MCF 10A (cell line): ENCODE results near the gene ASCC3. TPM values are rescaled to one million over a fixed set of nuclear protein-coding genes. Genes with fewer than 3 reads are reported as not detected.
A peak's percentile ranks its signal among the peaks of the same experiment; 100 is the strongest.

Experiments
- BruUV-seq: library from RNA; stranded (reverse); fragments of 400-500 nt; replicated peaks from 2 replicates; lab custom pipeline; 2021; lab: Mats Ljungman, UMichigan
- CTCF ChIA-PET: fragments of 300-600 bp; sonication (Branson Sonifier 250); formaldehyde crosslinking; extraction: SDS; loops from one replicate; lab custom pipeline; 2021; ENCODE audit warnings: antibody characterized with exemption, inconsistent platforms; lab: Yijun Ruan, JAX
- POLR2A ChIA-PET: fragments of 300-600, 350-650 bp; sonication (Branson Sonifier 250); formaldehyde crosslinking; extraction: SDS; loops from one replicate; lab custom pipeline; 2020; ENCODE audit warnings: antibody characterized with exemption, inconsistent platforms; lab: Yijun Ruan, JAX
- DNase-seq: peaks from one replicate; pipeline ENCODE4 v3.0.0-alpha.2; 2018; ENCODE audit not compliant: unreplicated experiment
- H3K27ac Mint-ChIP-seq: one replicate; pipeline ENCODE4 v1.8.0; 2022; ENCODE audit warnings: mild to moderate bottlenecking, low read depth, mixed read lengths; ENCODE audit not compliant: unreplicated experiment
- H3K27me3 Mint-ChIP-seq: one replicate; pipeline ENCODE4 v1.8.0; 2022; ENCODE audit warnings: mixed read lengths; ENCODE audit not compliant: insufficient read depth, unreplicated experiment
- H3K36me3 Mint-ChIP-seq: one replicate; pipeline ENCODE4 v1.8.0; 2022; ENCODE audit warnings: mild to moderate bottlenecking, moderate library complexity, mixed read lengths; ENCODE audit not compliant: insufficient read depth, unreplicated experiment
- H3K4me1 Mint-ChIP-seq: one replicate; pipeline ENCODE4 v1.8.0; 2022; ENCODE audit warnings: mixed read lengths; ENCODE audit not compliant: insufficient read depth, unreplicated experiment
- H3K4me3 Mint-ChIP-seq: one replicate; pipeline ENCODE4 v1.8.0; 2022; ENCODE audit warnings: mild to moderate bottlenecking, moderate library complexity, mixed read lengths; ENCODE audit not compliant: unreplicated experiment
- H3K9me3 Mint-ChIP-seq: one replicate; pipeline ENCODE4 v1.8.0; 2022; ENCODE audit warnings: mixed read lengths; ENCODE audit not compliant: unreplicated experiment
- CTCF ChIP-seq: fragments of 200-600 bp; IDR thresholded peaks from one replicate; pipeline ENCODE4 v1.8.0; 2022; ENCODE audit warnings: antibody characterized with exemption, mild to moderate bottlenecking; ENCODE audit not compliant: unreplicated experiment
- intact Hi-C: fragments of 100-400 bp; cut with micrococcal nuclease; formaldehyde crosslinking; loops from 2 replicates; pipeline ENCODE4 v1.14.1; 2022
- total RNA-seq: library from RNA; stranded (reverse); gene quantifications from 2 replicates; pipeline ENCODE4 v1.2.3, GENCODE V29; 2022

Gene ASCC3
- total RNA-seq, 1 experiment from 2014 or later: 85.0 TPM

- BruUV-seq: no TSS peak
- Mint-ChIP-seq H3K4me1 (peaks cover 16% of the 10 kb centered on the region), H3K27ac (no peak overlapping the region), H3K4me3 (no peak overlapping the region), H3K36me3 (peaks cover 19% of the 10 kb centered on the region), H3K9me3 (no peaks in the 10 kb centered on the region), H3K27me3 (no peaks in the 10 kb centered on the region)
- DNase-seq: no peak
- ChIA-PET CTCF (interaction anchor here (0.6 kb wide), 1 partner anchor 209 kb away, joined by 3 read pairs; no protein-coding TSS in a partner anchor), POLR2A (no interaction called here)
- intact Hi-C loops: no loop called here
- TF ChIP-seq CTCF: no peak
Measured at GRCh38 chr6:100724222-100724621, 156.9 kb downstream of the ASCC3 start.

- Mint-ChIP-seq H3K4me1 (peaks cover 16% of the 10 kb centered on the region), H3K4me3 (no peak overlapping the region), H3K27ac (no peak overlapping the region), H3K27me3 (no peaks in the 10 kb centered on the region), H3K9me3 (no peaks in the 10 kb centered on the region), H3K36me3 (peaks cover 26% of the 10 kb centered on the region)
- intact Hi-C loops: no loop called here
- CTCF ChIA-PET: interaction anchor here (0.6 to 0.7 kb wide), 3 partner anchors 129 to 622 kb away, joined by 3 to 4 read pairs (median 4); no protein-coding TSS in a partner anchor
- POLR2A ChIA-PET: no interaction called here
- no peak for TF ChIP-seq CTCF
- BruUV-seq: no TSS peak
- DNase-seq: no peak
Measured at GRCh38 chr6:100721256-100721655, 159.9 kb downstream of the ASCC3 start.

GRCh38 chr6:100719883-100720682 is 161.0 kb downstream of the ASCC3 start:
- Mint-ChIP-seq H3K36me3 (peaks cover 26% of the 10 kb centered on the region), H3K9me3 (no peaks in the 10 kb centered on the region), H3K27me3 (no peaks in the 10 kb centered on the region), H3K4me3 (peak overlapping the region; percentile 2), H3K27ac (peak overlapping the region; percentile 21), H3K4me1 (peaks cover 17% of the 10 kb centered on the region)
- ChIA-PET CTCF (interaction anchor here (0.5 to 1.2 kb wide), 12 partner anchors 8 to 1516 kb away, joined by 3 to 4 read pairs (median 3); no protein-coding TSS in a partner anchor), POLR2A (interaction anchor here (0.5 to 0.6 kb wide), 3 partner anchors 471 to 1058 kb away, joined by 3 to 5 read pairs (median 4); no protein-coding TSS in a partner anchor)
- peak; percentile 34 for TF ChIP-seq CTCF
- intact Hi-C loops: no loop called here
- no TSS peak for BruUV-seq
- peak; percentile 41 for DNase-seq

GRCh38 chr6:100712997-100713396 is 168.1 kb downstream of the ASCC3 start:
- no TSS peak for BruUV-seq
- H3K36me3 Mint-ChIP-seq: peaks cover 33% of the 10 kb centered on the region
- DNase-seq: no peak
- H3K4me1 Mint-ChIP-seq: peaks cover 6% of the 10 kb centered on the region
- H3K27ac Mint-ChIP-seq: no peak overlapping the region
- CTCF ChIA-PET: interaction anchor here (0.5 to 1.2 kb wide), 3 partner anchors 49 to 664 kb away, joined by 3 to 4 read pairs (median 3); no protein-coding TSS in a partner anchor
- no peak for TF ChIP-seq CTCF
- H3K9me3 Mint-ChIP-seq: no peaks in the 10 kb centered on the region
- no peaks in the 10 kb centered on the region for H3K27me3 Mint-ChIP-seq
- intact Hi-C loops: no loop called here
- H3K4me3 Mint-ChIP-seq: no peak overlapping the region
- POLR2A ChIA-PET: interaction anchor here (0.6 kb wide), 1 partner anchor 9 kb away, joined by 3 read pairs; no protein-coding TSS in a partner anchor
